Bronchial epithelial cell (primary cell): Measurements from ENCODE around the gene CREBBP. TPM values are rescaled to one million over a fixed set of nuclear protein-coding genes. Genes with fewer than 3 reads are reported as not detected.

ENCODE experiments used
- DNase-seq: peaks from one replicate; pipeline ENCODE4 v3.0.0-alpha.2; 2010; ENCODE audit warnings: low read depth
- FAIRE-seq: peaks from 2 replicates; lab custom pipeline; 2011; peaks lifted over from hg19 to GRCh38; lab: Jason Lieb, UNC
- H3K27me3 ChIP-seq: 2 replicates; pipeline ENCODE4 v1.5.1; 2011; ENCODE audit warnings: low read length; ENCODE audit not compliant: control insufficient read depth, insufficient read depth
- H3K36me3 ChIP-seq: 2 replicates; pipeline ENCODE4 v1.5.1; 2011; ENCODE audit warnings: low read length; ENCODE audit not compliant: control insufficient read depth, insufficient read depth
- H3K4me3 ChIP-seq: 2 replicates; pipeline ENCODE4 v1.5.1; 2011; ENCODE audit warnings: mild to moderate bottlenecking, low read depth, low read length, control low read depth
- total RNA-seq: library from RNA; depleted of rRNA; stranded (reverse); fragments of >200 nt; gene quantifications from 2 replicates; pipeline ENCODE4 v1.2.1, GENCODE V29; 2014
- TF ChIP-seq, protein P1 (sequence below): IDR thresholded peaks from 2 replicates; pipeline ENCODE4 v1.5.1; 2011; ENCODE audit warnings: mild to moderate bottlenecking, moderate library complexity, low read length, control low read depth, inconsistent platforms; ENCODE audit not compliant: insufficient read depth, severe bottlenecking

Gene CREBBP
- total RNA-seq, 1 donor from 2014 or later, result 7.4 TPM

DNA sequence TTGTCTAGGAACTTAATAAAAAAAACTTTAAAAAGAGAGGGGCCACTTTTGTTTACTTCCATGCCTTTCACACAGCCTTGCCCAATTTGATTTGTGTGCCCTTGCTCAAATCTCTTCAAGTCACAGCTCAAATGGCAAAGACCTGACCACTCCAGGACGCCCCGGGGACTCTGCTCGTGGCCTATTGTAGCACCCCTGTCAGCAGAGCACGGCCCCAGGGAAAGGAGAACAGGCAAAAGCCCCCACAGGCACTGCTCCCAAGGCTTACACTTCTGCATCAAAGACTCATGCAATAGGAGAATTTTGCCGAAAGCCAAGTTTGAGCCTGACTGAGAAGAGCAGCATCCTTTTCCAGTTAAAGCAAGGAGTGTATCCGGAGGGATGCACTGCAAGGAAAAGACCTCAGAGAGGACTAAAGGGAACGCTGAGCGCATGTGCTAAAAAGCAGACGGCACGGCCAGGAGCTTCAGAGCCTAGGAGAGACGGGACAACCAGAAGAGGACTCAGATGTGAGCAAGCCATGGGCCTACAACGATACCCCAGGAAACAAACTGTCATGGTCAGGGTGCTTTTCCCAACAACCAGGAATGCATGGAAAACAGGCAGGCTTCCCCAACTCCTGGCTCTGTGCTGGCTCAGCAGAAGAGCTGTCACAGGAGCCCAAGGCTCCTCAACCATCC is 8.2 kb downstream of the CREBBP start:
- TF ChIP-seq, protein P1, sequence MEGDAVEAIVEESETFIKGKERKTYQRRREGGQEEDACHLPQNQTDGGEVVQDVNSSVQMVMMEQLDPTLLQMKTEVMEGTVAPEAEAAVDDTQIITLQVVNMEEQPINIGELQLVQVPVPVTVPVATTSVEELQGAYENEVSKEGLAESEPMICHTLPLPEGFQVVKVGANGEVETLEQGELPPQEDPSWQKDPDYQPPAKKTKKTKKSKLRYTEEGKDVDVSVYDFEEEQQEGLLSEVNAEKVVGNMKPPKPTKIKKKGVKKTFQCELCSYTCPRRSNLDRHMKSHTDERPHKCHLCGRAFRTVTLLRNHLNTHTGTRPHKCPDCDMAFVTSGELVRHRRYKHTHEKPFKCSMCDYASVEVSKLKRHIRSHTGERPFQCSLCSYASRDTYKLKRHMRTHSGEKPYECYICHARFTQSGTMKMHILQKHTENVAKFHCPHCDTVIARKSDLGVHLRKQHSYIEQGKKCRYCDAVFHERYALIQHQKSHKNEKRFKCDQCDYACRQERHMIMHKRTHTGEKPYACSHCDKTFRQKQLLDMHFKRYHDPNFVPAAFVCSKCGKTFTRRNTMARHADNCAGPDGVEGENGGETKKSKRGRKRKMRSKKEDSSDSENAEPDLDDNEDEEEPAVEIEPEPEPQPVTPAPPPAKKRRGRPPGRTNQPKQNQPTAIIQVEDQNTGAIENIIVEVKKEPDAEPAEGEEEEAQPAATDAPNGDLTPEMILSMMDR, result no peak
- Histone ChIP-seq H3K4me3 (no peak overlapping the region), H3K27me3 (no peaks in the 10 kb centered on the region), H3K36me3 (no peaks in the 10 kb centered on the region)
- FAIRE-seq, result no peak
- DNase-seq, result no peak

DNA sequence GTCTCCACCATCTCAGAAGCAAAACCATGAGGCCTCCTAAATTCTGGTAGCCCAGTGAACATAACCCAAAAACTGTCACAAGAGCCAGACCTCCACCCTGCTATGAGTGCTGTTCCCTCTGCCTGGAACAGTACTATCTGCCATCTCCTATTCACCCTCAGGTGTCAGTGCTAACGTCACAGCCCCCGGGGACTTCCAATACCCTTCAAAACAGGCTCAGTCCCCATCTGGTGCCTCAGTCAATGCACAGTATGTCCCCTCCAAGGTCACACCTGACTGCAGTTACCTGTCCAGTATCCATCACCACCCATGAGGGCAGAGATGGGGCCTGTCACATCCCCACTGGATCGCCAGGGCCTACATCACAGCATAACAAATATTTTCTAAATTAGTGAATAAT is 11.5 kb downstream of the CREBBP start:
- FAIRE-seq, result no peak
- DNase-seq, result no peak
- Histone ChIP-seq H3K36me3 (no peaks in the 10 kb centered on the region), H3K27me3 (no peaks in the 10 kb centered on the region), H3K4me3 (no peak overlapping the region)
- TF ChIP-seq, protein P1, result no peak

DNA sequence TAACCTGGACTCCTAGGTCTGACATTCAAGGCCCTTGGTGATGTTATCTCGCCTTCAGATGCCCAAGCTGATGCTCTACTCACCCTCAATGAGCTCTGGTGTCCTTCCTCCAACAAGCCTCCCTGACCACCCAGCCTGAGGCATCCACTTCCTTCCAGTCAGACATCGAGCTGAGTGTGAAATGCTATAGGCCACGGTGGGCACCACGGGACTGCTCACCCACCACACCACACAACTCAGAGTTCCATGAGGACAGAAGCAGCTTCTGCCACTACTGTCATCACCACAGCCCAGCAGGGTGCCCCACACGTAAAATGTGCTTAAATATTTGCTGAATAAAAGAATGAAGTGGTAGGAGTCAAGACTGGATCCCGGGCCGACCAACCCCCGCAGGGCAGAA is 12.0 kb downstream of the CREBBP start:
- no peak for DNase-seq
- no peak for FAIRE-seq
- Histone ChIP-seq H3K27me3 (no peaks in the 10 kb centered on the region), H3K4me3 (no peak overlapping the region), H3K36me3 (no peaks in the 10 kb centered on the region)
- TF ChIP-seq, protein P1, result no peak

DNA sequence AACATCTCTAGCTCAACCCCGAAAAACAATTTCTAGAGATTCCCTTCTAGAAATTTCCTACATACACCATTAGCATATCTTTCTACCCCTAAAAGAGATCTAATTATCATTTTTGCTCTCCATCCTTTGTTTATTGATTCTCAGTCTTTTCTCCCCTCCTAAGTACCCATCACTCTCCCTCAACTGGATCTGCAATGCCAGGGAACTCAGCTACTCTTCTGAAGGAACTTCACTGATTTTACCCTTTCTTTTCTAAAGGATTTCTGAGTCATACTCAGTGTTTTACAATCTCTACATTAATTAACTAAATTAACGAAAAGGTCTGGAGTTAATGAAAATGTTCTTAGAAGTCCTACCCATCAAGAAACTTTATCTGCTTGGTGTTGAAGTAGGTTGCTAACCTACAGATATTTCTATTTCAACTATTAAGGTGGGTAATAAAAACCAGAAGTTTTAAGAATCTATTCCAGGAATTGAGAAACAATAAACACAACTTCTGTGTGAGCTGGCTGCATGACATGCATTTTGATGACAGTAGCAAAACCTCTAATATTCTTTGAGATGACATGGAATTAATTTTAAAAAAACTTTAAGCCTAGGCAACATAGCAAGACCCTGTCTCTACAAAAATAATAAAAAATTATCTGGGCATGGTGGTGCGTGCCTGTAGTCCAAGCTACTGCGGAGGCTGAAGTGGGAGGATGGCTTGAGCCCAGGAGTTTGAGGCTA is 13.6 kb downstream of the CREBBP start:
- no peak for FAIRE-seq
- DNase-seq, result no peak

DNA sequence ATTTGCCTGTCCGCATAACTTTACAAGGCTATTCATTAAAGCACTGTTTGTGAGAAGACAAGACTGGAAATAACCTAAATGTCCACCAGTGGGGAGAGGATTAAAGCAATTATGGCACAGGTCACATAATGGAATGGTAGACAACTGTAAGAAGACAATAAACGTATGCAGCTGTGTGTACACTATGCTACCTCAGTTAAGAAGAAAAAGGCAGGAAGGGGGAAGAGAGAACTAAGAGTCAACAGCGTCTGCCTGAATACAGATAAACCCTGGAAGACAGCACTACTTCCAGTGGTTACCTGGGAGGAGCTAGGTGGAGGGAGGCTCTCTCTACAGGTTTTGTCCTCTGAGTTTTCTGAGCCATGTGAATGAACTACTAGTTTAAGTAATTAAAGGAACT is 15.3 kb downstream of the CREBBP start:
- DNase-seq, result no peak
- no peak for FAIRE-seq
- Histone ChIP-seq H3K36me3 (no peaks in the 10 kb centered on the region), H3K27me3 (no peaks in the 10 kb centered on the region), H3K4me3 (no peak overlapping the region)
- TF ChIP-seq, protein P1, result no peak

More for the DNA sequence above, 13.6 kb downstream of the CREBBP start:
- TF ChIP-seq, protein P1, result no peak
- H3K27me3 ChIP-seq, result no peaks in the 10 kb centered on the region
- H3K4me3 ChIP-seq, result no peak overlapping the region
- H3K36me3 ChIP-seq, result no peaks in the 10 kb centered on the region
